Neuronal stem cell (in vitro differentiated cells): Measurements from ENCODE around the gene SPOCD1.
A peak's percentile ranks its signal among the peaks of the same experiment; 100 is the strongest.

ENCODE experiments used
- DNase-seq: peaks from one replicate; pipeline ENCODE4 v3.0.0-alpha.2; 2013; ENCODE audit warnings: low spot score
- H2AFZ ChIP-seq: one replicate; pipeline ENCODE4 v1.6.1; 2013; ENCODE audit warnings: mild to moderate bottlenecking, low read length, inconsistent platforms
- H2AK5ac ChIP-seq: 2 replicates; pipeline ENCODE4 v1.6.1; 2013; ENCODE audit warnings: low read depth, mild to moderate bottlenecking, inconsistent platforms, low read length, moderate library complexity, mixed read lengths
- H2BK120ac ChIP-seq: 2 replicates; pipeline ENCODE4 v1.6.1; 2013; ENCODE audit warnings: low read depth, mild to moderate bottlenecking, inconsistent platforms, low read length, moderate library complexity, mixed read lengths
- H2BK12ac ChIP-seq: one replicate; pipeline ENCODE4 v1.6.1; 2013; ENCODE audit warnings: low read length, inconsistent platforms
- H2BK15ac ChIP-seq: 2 replicates; pipeline ENCODE4 v1.6.1; 2013; ENCODE audit warnings: mild to moderate bottlenecking, low read length, inconsistent platforms, mixed read lengths
- H2BK5ac ChIP-seq: one replicate; pipeline ENCODE4 v1.6.1; 2013; ENCODE audit warnings: inconsistent platforms, mild to moderate bottlenecking, low read length, moderate library complexity
- H3K14ac ChIP-seq: one replicate; pipeline ENCODE4 v1.6.1; 2013; ENCODE audit warnings: low read length, inconsistent platforms
- H3K18ac ChIP-seq: 2 replicates; pipeline ENCODE4 v1.6.1; 2013; ENCODE audit warnings: low read length, inconsistent platforms
- H3K23ac ChIP-seq: 2 replicates; pipeline ENCODE4 v1.6.1; 2013; ENCODE audit warnings: low read depth, mild to moderate bottlenecking, mixed read lengths, low read length, inconsistent platforms; ENCODE audit not compliant: poor library complexity
- H3K27ac ChIP-seq: replicated peaks from 3 replicates; pipeline ENCODE4 v1.5.1; 2013; ENCODE audit warnings: low read length, inconsistent platforms
- H3K27me3 ChIP-seq, 3 experiments: 2 replicates each; pipeline ENCODE4 v1.6.1; 2013; ENCODE audit warnings: low read length in 3 of 3, mild to moderate bottlenecking in 2 of 3, inconsistent platforms in 1 of 3, low read depth in 1 of 3, mixed read lengths in 1 of 3, moderate library complexity in 1 of 3; ENCODE audit not compliant: control insufficient read depth in 3 of 3, insufficient read depth in 3 of 3
- H3K36me3 ChIP-seq, 2 donors: replicated peaks in 1 of 2; 2 replicates each; pipeline ENCODE4 v1.6.1; 2013; ENCODE audit warnings: low read length in 2 of 2; ENCODE audit not compliant: control insufficient read depth in 2 of 2, insufficient read depth in 2 of 2
- H3K4ac ChIP-seq: 2 replicates; pipeline ENCODE4 v1.6.1; 2013; ENCODE audit warnings: inconsistent platforms, mild to moderate bottlenecking, low read length, moderate library complexity
- H3K4me1 ChIP-seq, 2 donors: 1 replicate in 1 of 2; 2 replicates in 1 of 2; pipeline ENCODE4 v1.6.1; 2013; ENCODE audit warnings: low read length in 2 of 2, low read depth in 1 of 2; ENCODE audit not compliant: control insufficient read depth in 2 of 2, insufficient read depth in 1 of 2
- H3K4me2 ChIP-seq: one replicate; pipeline ENCODE4 v1.6.1; 2013; ENCODE audit warnings: mild to moderate bottlenecking, low read length, inconsistent platforms; ENCODE audit not compliant: insufficient read depth, poor library complexity, severe bottlenecking
- H3K4me3 ChIP-seq, 2 donors: 2 replicates each; pipeline ENCODE4 v1.5.1; 2013; ENCODE audit warnings: low read length in 2 of 2, mild to moderate bottlenecking in 2 of 2, inconsistent platforms in 1 of 2, moderate library complexity in 1 of 2
- H3K79me1 ChIP-seq: one replicate; pipeline ENCODE4 v1.6.1; 2013; ENCODE audit warnings: low read depth, mild to moderate bottlenecking, inconsistent platforms, low read length, moderate library complexity
- H3K9ac ChIP-seq: one replicate; pipeline ENCODE4 v1.6.1; 2013; ENCODE audit warnings: mild to moderate bottlenecking, low read depth, low read length, inconsistent platforms; ENCODE audit not compliant: poor library complexity
- H3K9me3 ChIP-seq, 2 donors: replicated peaks in 1 of 2; 2 replicates each; pipeline versions ENCODE3 to v1.6.1; 2013; ENCODE audit warnings: low read length in 2 of 2, mild to moderate bottlenecking in 2 of 2, inconsistent platforms in 1 of 2, low read depth in 1 of 2, mixed read lengths in 1 of 2, moderate library complexity in 1 of 2; ENCODE audit not compliant: control insufficient read depth in 2 of 2, insufficient read depth in 1 of 2
- H4K8ac ChIP-seq: one replicate; pipeline ENCODE4 v1.6.1; 2013; ENCODE audit warnings: low read depth, mild to moderate bottlenecking, inconsistent platforms, low read length, moderate library complexity
- H4K91ac ChIP-seq: one replicate; pipeline ENCODE4 v1.6.1; 2013; ENCODE audit warnings: low read length, low read depth, mild to moderate bottlenecking, inconsistent platforms; ENCODE audit not compliant: poor library complexity
- WGBS, 2 donors: extraction: QIAGEN DNeasy Blood & Tissue Kit; methylation state at CpG; one replicate each; pipeline ENCODE4 v1.1.7; 2013; ENCODE audit warnings: missing lambda C conversion rate in 2 of 2, mixed read lengths in 1 of 2; ENCODE audit not compliant: insufficient read length in 2 of 2, insufficient replicate concordance in 1 of 2; ENCODE audit errors: extremely low coverage in 2 of 2; 5-methylcytosine and 5-hydroxymethylcytosine counted together

Gene SPOCD1

DNA sequence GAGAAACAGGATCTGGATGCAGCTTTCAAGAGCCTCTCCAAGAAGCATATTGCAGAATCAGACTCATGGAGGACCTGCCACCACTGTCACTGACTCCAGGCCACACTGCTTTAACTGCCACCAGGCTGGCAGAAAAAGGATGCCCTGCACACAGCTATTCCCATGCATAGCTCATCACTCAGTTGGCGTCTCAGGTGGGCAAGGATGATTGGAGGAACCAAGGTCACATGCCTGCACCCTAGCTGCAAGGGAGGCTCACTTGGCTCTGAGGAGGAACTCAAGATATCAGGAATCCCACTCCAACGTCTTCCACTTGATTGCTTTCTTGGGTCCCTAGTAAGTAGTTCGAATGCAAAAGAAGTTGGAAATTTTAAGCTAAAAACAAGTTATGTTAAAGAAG is 19.6 kb upstream of the SPOCD1 start:
- H3K4ac ChIP-seq, result no peak overlapping the region
- no CpG with 5 or more reads among the region's 3 CpGs for WGBS, 2 donors
- DNase-seq, result no peak

DNA sequence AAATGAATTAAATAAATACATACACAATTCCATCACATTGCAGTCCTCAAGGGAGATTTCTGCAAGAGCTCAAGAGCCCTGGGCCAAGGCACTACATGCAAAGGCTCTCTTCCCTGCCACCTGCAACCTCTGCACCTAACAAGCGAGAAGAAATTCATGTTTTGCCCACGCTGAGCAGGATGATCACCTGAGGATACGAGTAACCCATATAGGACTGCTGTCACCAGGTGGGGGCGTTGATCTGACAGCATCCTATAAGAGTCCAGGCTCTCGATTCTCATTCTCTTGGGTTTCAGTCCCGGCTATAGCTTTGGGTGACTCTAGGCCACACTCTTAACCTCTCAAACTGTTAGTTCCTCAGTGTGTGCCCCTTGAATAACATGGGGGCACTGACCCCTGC is 18.7 kb upstream of the SPOCD1 start:
- no peak overlapping the region for H3K4me3 ChIP-seq
- H3K4me2 ChIP-seq, result no peak overlapping the region
- H3K27me3 ChIP-seq, result peaks cover 0 to 53% (median 0%) of the 10 kb centered on the region in 3 experiments
- no peak overlapping the region for H3K4ac ChIP-seq
- DNase-seq, result no peak
- H3K18ac ChIP-seq, result no peak overlapping the region
- no peak overlapping the region for H2BK120ac ChIP-seq
- no peak overlapping the region for H2BK15ac ChIP-seq
- H3K23ac ChIP-seq, result no peak overlapping the region
- H3K9me3 ChIP-seq, result peaks cover 0 to 2% of the 10 kb centered on the region in 2 donors
- H3K79me1 ChIP-seq, result no peaks in the 10 kb centered on the region
- no peak overlapping the region for H4K91ac ChIP-seq
- H3K4me1 ChIP-seq, result peaks cover 0 to under 1% of the 10 kb centered on the region in 2 donors
- peak overlapping the region; percentile 63 for H3K9ac ChIP-seq
- H3K27ac ChIP-seq, result no peak overlapping the region
- H2AFZ ChIP-seq, result no peak overlapping the region
- no peaks in the 10 kb centered on the region for H3K36me3 ChIP-seq
- no peak overlapping the region for H2BK5ac ChIP-seq
- no CpG with 5 or more reads among the region's 6 CpGs for WGBS, 2 donors
- H2AK5ac ChIP-seq, result no peak overlapping the region
- H4K8ac ChIP-seq, result no peak overlapping the region
- H2BK12ac ChIP-seq, result no peak overlapping the region
- no peak overlapping the region for H3K14ac ChIP-seq

More for the DNA sequence above, 19.6 kb upstream of the SPOCD1 start:
- H3K27me3 ChIP-seq, result peaks cover 0 to 44% (median 0%) of the 10 kb centered on the region in 3 experiments
- no peak overlapping the region for H3K23ac ChIP-seq
- no peak overlapping the region for H4K8ac ChIP-seq
- no peak overlapping the region for H4K91ac ChIP-seq
- H3K36me3 ChIP-seq, result no peaks in the 10 kb centered on the region
- H3K18ac ChIP-seq, result no peak overlapping the region
- H2AFZ ChIP-seq, result no peak overlapping the region
- H3K4me2 ChIP-seq, result no peak overlapping the region
- H3K9ac ChIP-seq, result peak overlapping the region; percentile 31
- H3K14ac ChIP-seq, result no peak overlapping the region
- H3K4me3 ChIP-seq, result peak overlapping the region in 1 of 2 donors; percentile 27
- no peak overlapping the region for H2BK120ac ChIP-seq
- H2BK15ac ChIP-seq, result no peak overlapping the region
- no peak overlapping the region for H2BK12ac ChIP-seq
- no peak overlapping the region for H3K27ac ChIP-seq
- no peaks in the 10 kb centered on the region for H3K4me1 ChIP-seq
- H3K79me1 ChIP-seq, result no peaks in the 10 kb centered on the region
- no peak overlapping the region for H2AK5ac ChIP-seq
- H3K9me3 ChIP-seq, result peaks cover 0 to 2% of the 10 kb centered on the region in 2 donors
- H2BK5ac ChIP-seq, result no peak overlapping the region

DNA sequence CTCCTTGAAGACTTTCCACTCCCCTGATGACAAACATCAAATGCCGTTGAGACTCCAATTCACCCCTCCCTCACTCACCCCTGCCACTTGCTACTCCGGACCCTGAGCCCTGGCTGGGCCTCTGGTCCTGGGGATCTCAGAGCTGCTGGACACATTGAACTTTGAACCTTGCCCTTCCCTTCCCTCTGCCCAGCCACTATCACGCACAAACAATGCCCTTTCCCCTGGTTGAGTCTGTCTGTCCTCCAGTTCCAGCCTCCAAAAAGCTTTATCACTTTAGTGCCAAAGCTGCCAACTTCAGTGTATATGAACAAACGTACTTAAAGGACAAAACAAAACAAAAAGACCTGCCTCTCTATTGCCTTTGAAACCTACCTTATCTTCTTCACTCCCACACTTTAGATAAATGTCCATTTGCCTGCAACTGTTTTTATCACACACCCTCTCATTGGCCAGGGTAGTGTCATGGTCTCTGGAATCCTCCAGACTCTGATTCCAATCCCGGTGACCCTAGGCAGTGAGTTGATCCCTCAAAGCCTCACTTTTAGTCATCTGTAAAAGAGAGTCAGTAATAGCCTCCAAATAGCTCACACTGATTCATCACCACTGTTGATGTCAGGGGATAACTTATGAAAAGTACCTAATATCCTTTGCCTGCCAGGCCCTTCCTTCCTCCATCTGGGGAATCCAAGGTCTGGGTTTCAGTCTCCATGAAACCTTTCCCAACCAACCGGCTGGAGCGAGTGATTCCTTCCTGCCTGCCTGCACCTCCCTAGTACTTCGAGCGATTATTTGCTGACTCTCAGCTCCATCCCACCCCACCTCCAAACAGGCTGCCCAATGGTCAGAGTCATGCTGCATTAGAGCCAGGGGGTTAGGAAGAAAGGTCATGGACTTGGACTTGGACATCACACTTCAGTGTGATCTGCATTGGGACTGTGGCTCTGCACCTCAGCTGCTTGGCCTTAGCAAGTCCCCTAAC is 15.9 kb upstream of the SPOCD1 start:
- no peak for DNase-seq
- no peak overlapping the region for H2BK5ac ChIP-seq
- H2BK12ac ChIP-seq, result no peak overlapping the region
- H3K4ac ChIP-seq, result no peak overlapping the region
- no peak overlapping the region for H4K91ac ChIP-seq
- H3K27me3 ChIP-seq, result peaks cover 0 to 64% (median 0%) of the 10 kb centered on the region in 3 experiments
- no peak overlapping the region for H3K9ac ChIP-seq
- H2AFZ ChIP-seq, result no peak overlapping the region
- peak overlapping the region in 1 of 2 donors; percentile 3 for H3K4me3 ChIP-seq
- H2BK120ac ChIP-seq, result no peak overlapping the region
- H2AK5ac ChIP-seq, result no peak overlapping the region
- peaks cover 0 to 2% of the 10 kb centered on the region in 2 donors for H3K4me1 ChIP-seq
- H3K18ac ChIP-seq, result no peak overlapping the region
- no peak overlapping the region for H2BK15ac ChIP-seq
- H3K36me3 ChIP-seq, result no peaks in the 10 kb centered on the region
- no peak overlapping the region for H3K4me2 ChIP-seq
- H3K23ac ChIP-seq, result no peak overlapping the region
- H3K9me3 ChIP-seq, result peaks cover 0 to 2% of the 10 kb centered on the region in 2 donors
- no peaks in the 10 kb centered on the region for H3K79me1 ChIP-seq
- WGBS, 2 donors, result no CpG with 5 or more reads among the region's 9 CpGs
- H3K14ac ChIP-seq, result no peak overlapping the region
- no peak overlapping the region for H3K27ac ChIP-seq
- no peak overlapping the region for H4K8ac ChIP-seq

DNA sequence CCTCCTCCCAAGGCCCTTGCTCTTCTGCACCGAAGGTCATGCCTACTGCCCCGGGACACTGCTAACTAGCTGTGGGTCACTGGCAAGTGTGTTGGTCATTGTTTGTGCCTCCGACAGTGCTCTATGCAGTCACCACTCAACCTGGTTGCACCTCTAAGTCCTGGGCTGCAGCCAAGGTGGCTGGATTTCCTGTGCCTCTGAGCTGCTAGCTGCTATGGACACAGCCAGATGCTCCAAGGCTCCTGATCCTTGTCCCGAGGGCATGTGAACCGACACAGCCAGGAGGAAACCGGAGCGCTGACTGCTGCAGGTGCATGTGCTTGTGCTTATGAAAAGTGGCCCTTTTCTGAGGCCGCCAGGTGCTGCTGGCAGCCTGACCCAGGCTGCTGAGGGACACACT is 14.7 kb upstream of the SPOCD1 start:
- Histone ChIP-seq H4K91ac (no peak overlapping the region), H3K9me3 (peaks cover 0 to 2% of the 10 kb centered on the region in 2 donors), H3K18ac (peak overlapping the region; percentile 21), H2AK5ac (peak overlapping the region; percentile 10), H2BK5ac (no peak overlapping the region), H3K27me3 (peaks cover 0 to 62% (median 0%) of the 10 kb centered on the region in 3 experiments), H3K14ac (peak overlapping the region; percentile 4), H2BK15ac (no peak overlapping the region), H3K4me2 (no peak overlapping the region), H3K27ac (no peak overlapping the region), H2BK120ac (no peak overlapping the region), H2AFZ (no peak overlapping the region), H3K9ac (peak overlapping the region; percentile 32), H3K4me1 (peaks cover 0 to 2% of the 10 kb centered on the region in 2 donors), H3K4me3 (peak overlapping the region in 1 of 2 donors; percentile 36), H3K4ac (no peak overlapping the region), H3K79me1 (no peaks in the 10 kb centered on the region), H4K8ac (no peak overlapping the region), H2BK12ac (no peak overlapping the region), H3K23ac (peak overlapping the region; percentile 17), H3K36me3 (no peaks in the 10 kb centered on the region)
- no peak for DNase-seq
- no CpG with 5 or more reads among the region's 8 CpGs for WGBS, 2 donors
